HG03342 (cell line): Measurements from ENCODE around the gene RSRC1.
A peak's percentile ranks its signal among the peaks of the same experiment; 100 is the strongest.

Experiments
- ATAC-seq: cut with Tn5 transposase; IDR thresholded peaks from one replicate; pipeline ENCODE4 v1.9.1; 2021; ENCODE audit warnings: mild to moderate bottlenecking, moderate library complexity; ENCODE audit not compliant: unreplicated experiment

The RSRC1 gene

DNA sequence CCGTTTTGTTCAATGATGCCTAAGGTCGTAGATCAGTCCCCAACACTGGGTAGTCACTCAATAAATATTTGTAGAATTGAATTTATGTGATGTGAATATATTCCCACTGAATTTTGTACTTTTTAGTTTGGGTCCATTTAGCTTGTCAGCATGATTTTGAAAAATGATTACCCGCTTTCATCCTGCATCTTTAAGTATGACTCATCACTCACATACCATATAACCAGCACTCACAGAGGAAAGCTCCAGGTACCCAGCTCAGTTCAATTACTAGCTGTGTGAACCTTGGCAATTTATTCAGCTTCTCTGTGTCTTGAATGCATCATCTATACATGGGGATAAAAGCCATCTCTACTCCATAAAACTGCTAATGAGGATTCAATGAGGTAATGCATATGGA is 458.9 kb downstream of the RSRC1 start:
- ATAC-seq = no peak

DNA sequence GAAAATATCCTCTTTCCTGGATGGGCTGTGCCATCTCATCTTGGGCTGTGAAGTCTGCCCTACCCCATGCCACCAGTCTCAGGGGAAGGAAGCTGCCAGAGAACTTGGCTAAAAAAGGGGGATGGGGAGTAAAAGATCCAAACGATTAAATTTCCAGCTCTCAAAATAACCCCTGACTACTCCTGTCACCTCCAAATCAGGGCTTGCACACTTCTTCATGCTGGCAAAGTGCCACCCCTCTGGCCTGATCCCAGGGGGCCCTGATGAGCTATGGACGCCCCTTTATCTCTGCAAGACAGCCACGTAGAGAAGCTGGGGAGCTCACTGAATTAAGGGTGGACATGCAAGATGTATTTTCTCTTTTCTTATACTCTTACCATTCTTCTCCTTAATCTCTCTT is 459.9 kb downstream of the RSRC1 start:
- ATAC-seq = no peak

DNA sequence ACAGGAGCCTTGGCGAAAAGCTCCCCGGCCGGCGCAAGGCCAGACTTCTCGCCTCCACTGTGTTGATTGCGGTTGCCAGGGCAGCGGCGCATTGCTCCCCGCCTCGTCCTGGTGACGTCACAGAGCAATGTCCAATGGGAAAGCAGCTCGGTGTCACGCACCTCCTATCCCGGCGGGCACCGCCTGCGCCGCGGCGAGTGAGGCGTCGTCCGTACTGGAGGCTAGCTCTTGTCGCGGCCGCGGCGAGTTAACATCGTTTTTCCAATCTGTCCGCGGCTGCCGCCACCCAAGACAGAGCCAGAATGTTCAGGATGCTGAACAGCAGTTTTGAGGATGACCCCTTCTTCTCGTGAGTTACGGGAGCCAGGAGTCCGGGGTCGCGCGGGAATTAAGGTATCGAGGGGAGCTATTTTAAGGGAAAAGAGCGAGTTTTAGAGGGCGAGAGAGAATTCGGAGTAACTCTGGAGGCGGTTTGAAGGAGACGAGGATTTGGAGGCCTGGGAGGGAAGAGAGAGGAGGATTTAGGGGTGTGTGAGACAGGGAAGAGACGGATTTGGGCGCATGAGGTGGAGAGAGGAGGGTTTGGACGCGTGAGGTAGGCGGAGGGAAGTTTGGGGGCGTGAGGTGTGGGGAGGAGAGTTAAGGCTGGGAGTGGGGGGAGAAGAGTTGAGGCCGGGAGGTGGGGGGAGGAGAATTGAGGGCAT is 461.3 kb downstream of the RSRC1 start, which contains the start of gene MLF1:
TSS of gene MLF1 (plus strand) at position 196 of the 704 bp plus-strand sequence. CDS start at position 303, 107 bp downstream.
- ATAC-seq = peak; percentile 99

DNA sequence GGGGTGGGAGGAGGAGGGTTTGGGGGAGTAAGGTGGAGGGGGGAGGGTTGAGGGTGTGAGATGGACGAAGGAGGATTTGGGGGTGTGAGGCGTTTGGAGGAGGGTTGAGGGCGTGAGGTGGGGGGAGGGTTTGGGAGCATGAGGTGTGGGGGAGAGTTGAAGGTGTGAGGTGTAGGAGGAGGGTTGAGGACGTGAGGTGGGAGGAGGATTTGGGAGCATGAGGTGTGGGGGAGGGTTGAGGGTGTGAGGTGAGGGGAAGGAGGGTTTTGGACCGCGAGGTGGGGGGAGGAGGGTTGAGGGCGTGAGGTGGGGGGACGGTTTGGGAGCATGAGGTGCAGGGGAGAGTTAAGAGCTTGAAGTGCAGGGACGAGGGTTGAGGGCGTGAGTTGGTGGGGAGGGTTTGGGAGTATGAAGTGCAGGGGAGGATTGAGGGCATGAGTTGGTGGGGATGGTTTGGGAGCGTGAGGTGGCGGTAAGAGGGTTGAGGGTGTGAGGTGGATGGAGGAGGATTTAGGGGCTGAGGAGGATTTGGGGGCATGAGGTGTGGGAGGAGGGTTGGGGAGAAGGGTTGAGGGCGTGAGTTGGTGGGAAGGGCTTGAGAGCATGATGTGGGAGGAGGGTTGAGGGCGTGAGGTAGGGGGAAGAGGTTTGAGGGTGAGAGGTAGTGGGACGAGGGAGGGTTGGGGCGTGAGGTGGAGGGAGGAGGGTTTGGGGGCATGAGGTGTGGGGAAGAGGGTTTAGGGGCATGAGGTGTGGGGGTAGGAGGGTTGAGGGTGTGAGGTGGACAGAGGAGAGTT is 462.3 kb downstream of the RSRC1 start:
- no peak for ATAC-seq

DNA sequence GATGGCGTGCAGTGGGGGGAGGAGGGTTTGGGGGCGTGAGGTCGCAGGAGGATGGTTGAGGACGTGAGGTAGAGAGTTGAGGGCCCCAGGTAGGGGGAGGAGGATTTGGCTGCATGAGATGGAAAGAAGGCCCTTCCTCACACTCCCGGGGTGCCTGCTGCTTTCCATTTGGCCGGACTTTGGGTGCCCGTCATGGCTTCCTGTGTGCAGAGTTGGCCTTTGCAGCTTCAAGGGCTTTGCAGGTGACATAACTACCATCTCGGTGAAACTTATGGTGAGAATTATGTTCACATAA is 462.8 kb downstream of the RSRC1 start:
- no peak for ATAC-seq

DNA sequence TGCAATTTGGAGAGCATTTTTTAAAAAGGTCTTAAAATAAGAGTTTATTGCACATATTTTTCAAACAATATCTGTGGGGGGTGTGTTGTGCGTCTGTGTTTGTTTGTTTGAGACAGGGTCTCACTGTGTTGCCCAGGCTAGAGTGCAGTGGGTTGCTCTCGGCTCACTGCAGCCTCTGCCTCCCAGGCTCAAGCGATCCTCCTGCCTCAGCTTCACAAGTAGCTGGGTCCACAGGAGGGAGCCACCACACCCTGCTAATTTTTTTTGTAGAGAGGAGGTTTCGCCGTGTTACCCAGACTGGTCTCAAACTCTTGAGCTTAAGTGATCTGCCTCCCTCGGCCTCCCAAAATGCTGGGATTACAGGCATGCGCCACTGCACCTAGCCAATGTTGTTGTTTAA is 463.8 kb downstream of the RSRC1 start:
- no peak for ATAC-seq

DNA sequence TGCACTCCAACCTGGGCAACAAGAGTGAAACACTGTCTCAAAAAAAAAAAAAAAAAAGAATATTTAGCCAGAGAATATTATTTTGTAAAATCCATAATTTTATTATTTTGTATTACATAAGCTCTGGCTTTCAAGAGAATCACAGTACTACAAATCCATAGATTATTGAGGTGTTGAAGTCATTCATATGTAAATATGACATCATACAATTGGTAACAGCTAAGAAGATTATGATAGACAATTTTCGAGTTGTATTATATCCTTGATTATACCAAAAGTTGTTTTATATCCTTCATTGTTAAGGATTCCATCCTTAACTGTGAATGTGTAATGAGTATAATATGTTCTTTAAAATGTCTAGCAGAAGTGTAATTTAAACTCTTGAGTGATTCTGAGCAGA is 464.8 kb downstream of the RSRC1 start:
- ATAC-seq = no peak

DNA sequence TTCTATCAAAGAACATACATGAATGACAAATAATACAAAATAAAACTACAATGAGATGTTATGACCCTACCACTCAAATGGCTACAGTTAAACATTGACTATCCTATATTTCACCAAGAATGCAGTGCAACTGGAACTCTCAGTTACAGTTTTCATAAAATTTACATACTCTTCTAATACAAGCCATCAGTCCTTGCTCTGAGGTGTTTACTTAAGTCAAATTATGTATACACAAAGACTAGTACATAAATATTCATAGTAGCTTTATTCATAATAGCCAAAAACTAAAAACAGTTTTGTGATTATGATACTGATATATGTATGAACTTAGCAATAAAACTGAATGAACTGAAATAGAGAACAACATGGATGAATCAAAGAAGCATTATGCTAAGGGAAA is 480.3 kb downstream of the RSRC1 start:
- no peak for ATAC-seq
